Measurements from ENCODE around the gene GRM8.

DNA sequence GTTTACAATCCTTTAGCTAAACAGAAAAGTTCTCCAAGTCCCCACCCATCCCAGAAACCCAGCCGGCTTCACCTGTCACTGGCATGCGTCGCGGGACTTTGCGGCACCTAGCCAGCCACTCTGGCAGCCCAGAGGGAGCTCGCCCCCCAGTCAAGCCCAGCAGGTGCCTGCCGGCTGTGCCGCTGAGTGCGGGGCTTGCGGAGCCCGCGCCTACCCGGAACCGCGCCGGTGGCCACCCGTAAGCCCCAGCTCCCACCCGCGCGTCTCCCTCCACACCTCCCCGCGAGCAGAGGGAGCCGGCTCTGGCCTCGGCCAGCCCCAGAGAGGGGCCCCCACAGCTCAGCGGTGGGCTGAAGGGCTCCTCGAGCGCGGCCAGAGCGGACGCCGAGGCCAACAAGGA is 446.1 kb downstream of the GRM8 start:
- TF ChIP-seq, protein P1, sequence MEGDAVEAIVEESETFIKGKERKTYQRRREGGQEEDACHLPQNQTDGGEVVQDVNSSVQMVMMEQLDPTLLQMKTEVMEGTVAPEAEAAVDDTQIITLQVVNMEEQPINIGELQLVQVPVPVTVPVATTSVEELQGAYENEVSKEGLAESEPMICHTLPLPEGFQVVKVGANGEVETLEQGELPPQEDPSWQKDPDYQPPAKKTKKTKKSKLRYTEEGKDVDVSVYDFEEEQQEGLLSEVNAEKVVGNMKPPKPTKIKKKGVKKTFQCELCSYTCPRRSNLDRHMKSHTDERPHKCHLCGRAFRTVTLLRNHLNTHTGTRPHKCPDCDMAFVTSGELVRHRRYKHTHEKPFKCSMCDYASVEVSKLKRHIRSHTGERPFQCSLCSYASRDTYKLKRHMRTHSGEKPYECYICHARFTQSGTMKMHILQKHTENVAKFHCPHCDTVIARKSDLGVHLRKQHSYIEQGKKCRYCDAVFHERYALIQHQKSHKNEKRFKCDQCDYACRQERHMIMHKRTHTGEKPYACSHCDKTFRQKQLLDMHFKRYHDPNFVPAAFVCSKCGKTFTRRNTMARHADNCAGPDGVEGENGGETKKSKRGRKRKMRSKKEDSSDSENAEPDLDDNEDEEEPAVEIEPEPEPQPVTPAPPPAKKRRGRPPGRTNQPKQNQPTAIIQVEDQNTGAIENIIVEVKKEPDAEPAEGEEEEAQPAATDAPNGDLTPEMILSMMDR (IDR thresholded peaks at IDR 0.05): no peak
- TF ChIP-seq POLR2AphosphoS5 (IDR thresholded peaks at IDR 0.05) (no peak), POLR2A (IDR thresholded peaks at IDR 0.05) (no peak)

All from breast epithelium (tissue), 3 donors.